SK-N-SH (cell line): Measurements from ENCODE around the gene TEX44. TPM values are rescaled to one million over a fixed set of nuclear protein-coding genes. Genes with fewer than 3 reads are reported as not detected.

ENCODE experiments used
- CTCF ChIA-PET: fragments of 300-600, 350-600 bp; formaldehyde crosslinking; extraction: SDS; loops from one replicate; lab custom pipeline; 2021; lab: Yijun Ruan, JAX
- POLR2A ChIA-PET: fragments of 350-600 bp; sonication (Branson Sonifier 250); formaldehyde crosslinking; extraction: SDS; loops from one replicate; lab custom pipeline; 2020; ENCODE audit warnings: antibody characterized with exemption, inconsistent platforms; lab: Yijun Ruan, JAX
- DNase-seq: peaks from one replicate; pipeline ENCODE4 v3.0.0; 2012
- H2AFZ ChIP-seq: fragments of 200-600 bp; sonication (generic); 2 replicates; pipeline ENCODE4 v1.8.1; 2016; ENCODE audit warnings: antibody characterized with exemption, mild to moderate bottlenecking, low read depth
- H3F3A ChIP-seq: fragments of 200-600 bp; sonication (generic); replicated peaks from 2 replicates; pipeline ENCODE3; 2016; ENCODE audit warnings: antibody characterized with exemption, mild to moderate bottlenecking; ENCODE audit not compliant: insufficient read depth
- H3K27ac ChIP-seq, 2 experiments: fragments of 200-500 bp in 1 of 2; fragments of 200-600 bp in 1 of 2; sonication (Bioruptor generic) in 1 of 2; sonication (generic), shearing (Covaris generic) in 1 of 2; 2 replicates each; pipeline versions ENCODE4 v1.5.1 to v1.6.1; 2014 to 2016; ENCODE audit warnings: low read depth in 2 of 2, inconsistent platforms in 1 of 2, low read length in 1 of 2, mild to moderate bottlenecking in 1 of 2, mixed read lengths in 1 of 2
- H3K27me3 ChIP-seq: fragments of 200-600 bp; sonication (generic), shearing (Covaris generic); 2 replicates; pipeline ENCODE4 v1.6.1; 2016; ENCODE audit warnings: mixed run types; ENCODE audit not compliant: insufficient read depth
- H3K36me3 ChIP-seq, 2 experiments: fragments of 200-500 bp in 1 of 2; fragments of 200-600 bp in 1 of 2; sonication (Bioruptor generic) in 1 of 2; sonication (generic) in 1 of 2; replicated peaks in 1 of 2; 2 replicates each; pipeline versions ENCODE3 to v1.5.1; 2014 to 2016; ENCODE audit warnings: low read length in 1 of 2, mild to moderate bottlenecking in 1 of 2; ENCODE audit not compliant: insufficient read depth in 2 of 2, control insufficient read depth in 1 of 2
- H3K4me1 ChIP-seq, 2 experiments: fragments of 200-500 bp in 1 of 2; fragments of 200-600 bp in 1 of 2; sonication (Bioruptor generic) in 1 of 2; sonication (generic), shearing (Covaris generic) in 1 of 2; 2 replicates each; pipeline versions ENCODE4 v1.5.1 to v1.6.1; 2014 to 2016; ENCODE audit warnings: low read depth in 1 of 2, low read length in 1 of 2, mixed run types in 1 of 2; ENCODE audit not compliant: insufficient read depth in 2 of 2, control insufficient read depth in 1 of 2
- H3K4me2 ChIP-seq: fragments of 200-600 bp; sonication (generic), shearing (Covaris generic); 2 replicates; pipeline ENCODE4 v1.6.1; 2017; ENCODE audit warnings: mixed run types
- H3K4me3 ChIP-seq, 2 experiments: fragments of 200-500 bp in 1 of 2; fragments of 200-600 bp in 1 of 2; sonication (Bioruptor generic) in 1 of 2; sonication (generic), shearing (Covaris generic) in 1 of 2; 2 replicates each; pipeline versions ENCODE4 v1.5.1 to v1.8.1; 2014 to 2016; ENCODE audit warnings: low read depth in 2 of 2, inconsistent platforms in 1 of 2, low read length in 1 of 2, mild to moderate bottlenecking in 1 of 2, mixed read lengths in 1 of 2, moderate library complexity in 1 of 2
- H3K79me2 ChIP-seq: fragments of 200-600 bp; sonication (generic); 2 replicates; pipeline ENCODE4 v1.8.1; 2017; ENCODE audit warnings: mild to moderate bottlenecking; ENCODE audit not compliant: insufficient read depth
- H3K9ac ChIP-seq: fragments of 200-600 bp; sonication (generic); 2 replicates; pipeline ENCODE4 v1.6.1; 2017; ENCODE audit warnings: mixed run types
- H3K9me2 ChIP-seq: fragments of 200-600 bp; sonication (generic); 2 replicates; pipeline ENCODE4 v1.6.1; 2017; ENCODE audit warnings: mixed run types
- H3K9me3 ChIP-seq: fragments of 200-600 bp; sonication (generic); 2 replicates; pipeline ENCODE4 v1.6.1; 2017; ENCODE audit warnings: mixed run types, mild to moderate bottlenecking, moderate library complexity
- H4K20me1 ChIP-seq: fragments of 200-600 bp; sonication (generic); 2 replicates; pipeline ENCODE4 v1.6.1; 2017; ENCODE audit warnings: mild to moderate bottlenecking, mixed run types; ENCODE audit not compliant: insufficient read depth
- CTCF ChIP-seq: fragments of 200-600 bp; sonication (generic); IDR thresholded peaks from 2 replicates; pipeline ENCODE4 v1.6.1; 2017; ENCODE audit warnings: antibody characterized with exemption, mild to moderate bottlenecking, moderate library complexity
- EP300 ChIP-seq, 2 experiments: IDR thresholded peaks; 2 replicates each; pipeline versions ENCODE4 v1.4.0 to v1.6.1; 2012; ENCODE audit warnings: borderline replicate concordance in 1 of 2, low read depth in 1 of 2, low read length in 1 of 2
- EZH2phosphoT487 ChIP-seq: fragments of 200-600 bp; sonication (generic); IDR thresholded peaks from 2 replicates; pipeline ENCODE4 v1.6.1; 2017; ENCODE audit warnings: low read depth, mixed run types, mild to moderate bottlenecking, antibody characterized with exemption, moderate library complexity, borderline replicate concordance
- FOXJ3 ChIP-seq: sonication (generic); formaldehyde crosslinking; IDR thresholded peaks from 2 replicates; pipeline ENCODE4 v1.5.1; 2020; ENCODE audit warnings: mild to moderate bottlenecking, missing genetic modification reagents
- FOXM1 ChIP-seq: IDR thresholded peaks from 2 replicates; pipeline ENCODE4 v1.4.0; 2012; ENCODE audit warnings: low read depth, mild to moderate bottlenecking
- JUND ChIP-seq: IDR thresholded peaks from 2 replicates; pipeline ENCODE4 v1.4.0; 2012
- MEF2A ChIP-seq: IDR thresholded peaks from 2 replicates; pipeline ENCODE4 v1.4.0; 2012; ENCODE audit warnings: low read depth, borderline replicate concordance
- POLR2AphosphoS5 ChIP-seq: IDR thresholded peaks from 2 replicates; pipeline ENCODE4 v1.6.1; 2012; ENCODE audit warnings: low read depth, low read length
- RAD21 ChIP-seq: IDR thresholded peaks from 2 replicates; pipeline ENCODE4 v1.6.1; 2012; ENCODE audit warnings: mild to moderate bottlenecking, low read length
- RCOR1 ChIP-seq: fragments of 150-350 bp; IDR thresholded peaks from 2 replicates; pipeline ENCODE4 v1.6.1; 2017; ENCODE audit warnings: antibody characterized with exemption, low read length
- SMC3 ChIP-seq: IDR thresholded peaks from 2 replicates; pipeline ENCODE4 v1.6.1; 2012; ENCODE audit warnings: low read depth, low read length, improper control_type of control experiment
- TAF1 ChIP-seq: IDR thresholded peaks from 2 replicates; pipeline ENCODE4 v1.6.1; 2012; ENCODE audit warnings: low read depth, mild to moderate bottlenecking, low read length, moderate library complexity, borderline replicate concordance
- YY1 ChIP-seq: IDR thresholded peaks from 2 replicates; pipeline ENCODE4 v1.4.0; 2012; ENCODE audit warnings: low read depth, mild to moderate bottlenecking
- WGBS: methylation state at CpG from one replicate; pipeline ENCODE4 v1.1.6; 2017; ENCODE audit warnings: low lambda C conversion rate; 5-methylcytosine and 5-hydroxymethylcytosine counted together
- polyA plus RNA-seq, 3 experiments: library from polyadenylated mRNA; depleted of rRNA; stranded (reverse); fragments of >200 nt; gene quantifications; 2 replicates each; pipeline ENCODE4 v1.2.3, GENCODE V29; 2012
- TF ChIP-seq, protein P1 (sequence below): IDR thresholded peaks from 2 replicates; pipeline ENCODE4 v1.4.0; 2012; ENCODE audit warnings: low read depth, borderline replicate concordance
- TF ChIP-seq, protein P2 (sequence below): fragments of 150-350 bp; IDR thresholded peaks from 2 replicates; pipeline ENCODE4 v1.6.1; 2016; ENCODE audit warnings: mild to moderate bottlenecking, low read depth, low read length
- TF ChIP-seq, protein P3 (sequence below): IDR thresholded peaks from 2 replicates; pipeline ENCODE4 v1.4.0; 2012; ENCODE audit warnings: low read depth, borderline replicate concordance

Gene TEX44
- polyA plus RNA-seq, 1 of the 3 experiments (the other 2 are of a cell fraction): not detected

DNA sequence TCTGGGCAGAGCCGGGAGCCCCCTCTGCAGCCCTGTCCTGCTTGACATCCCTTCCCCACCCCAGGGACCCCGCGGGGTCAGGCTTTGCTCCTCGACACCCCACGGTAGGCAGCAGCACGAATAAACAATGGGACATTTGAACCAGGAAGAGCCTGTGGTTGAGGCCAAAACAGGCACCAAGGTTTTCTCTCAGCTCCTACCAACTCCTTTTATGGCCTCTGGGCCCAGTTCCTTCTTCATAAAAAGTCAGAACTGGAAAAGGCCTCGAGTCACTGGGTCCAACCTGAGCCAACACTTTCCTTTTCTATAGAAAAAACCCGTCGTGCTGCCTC is 20.6 kb downstream of the TEX44 start:
- POLR2A ChIA-PET: interaction anchor here (1.2 to 1.8 kb wide), 4 partner anchors 9 to 149 kb away, joined by 6 to 14 read pairs (median 8); partner anchors contain the start of genes NCL and PTMA

More for the DNA sequence above, 20.6 kb downstream of the TEX44 start:
- Histone ChIP-seq H4K20me1 (no peaks in the 10 kb centered on the region), H3F3A (peaks cover 11% of the 10 kb centered on the region), H3K9ac (peak overlapping the region; percentile 56; the same call in 1 of the 2 replicates), H3K27me3 (no peaks in the 10 kb centered on the region), H3K4me3 (no peak overlapping the region), H2AFZ (peak overlapping the region; percentile 90; the same call in 1 of the 2 replicates), H3K9me3 (no peaks in the 10 kb centered on the region), H3K4me2 (0 out of 2 replicates have a peak overlapping the region, but pooled peaks have one; percentile 71), H3K79me2 (no peaks in the 10 kb centered on the region), H3K36me3 (no peaks in the 10 kb centered on the region), H3K9me2 (no peaks in the 10 kb centered on the region), H3K4me1 (peaks cover 24 to 26% of the 10 kb centered on the region in 2 experiments; a peak in 3 of 4 replicates), H3K27ac (no peak overlapping the region; a peak in 1 of 4 replicates)
- TF ChIP-seq FOXJ3 (CRISPR knock-in tag): no peak
- TF ChIP-seq EZH2phosphoT487: no peak
- no peak for TF ChIP-seq RAD21
- no peak for TF ChIP-seq FOXM1
- TF ChIP-seq JUND: no peak
- TF ChIP-seq, protein P1, sequence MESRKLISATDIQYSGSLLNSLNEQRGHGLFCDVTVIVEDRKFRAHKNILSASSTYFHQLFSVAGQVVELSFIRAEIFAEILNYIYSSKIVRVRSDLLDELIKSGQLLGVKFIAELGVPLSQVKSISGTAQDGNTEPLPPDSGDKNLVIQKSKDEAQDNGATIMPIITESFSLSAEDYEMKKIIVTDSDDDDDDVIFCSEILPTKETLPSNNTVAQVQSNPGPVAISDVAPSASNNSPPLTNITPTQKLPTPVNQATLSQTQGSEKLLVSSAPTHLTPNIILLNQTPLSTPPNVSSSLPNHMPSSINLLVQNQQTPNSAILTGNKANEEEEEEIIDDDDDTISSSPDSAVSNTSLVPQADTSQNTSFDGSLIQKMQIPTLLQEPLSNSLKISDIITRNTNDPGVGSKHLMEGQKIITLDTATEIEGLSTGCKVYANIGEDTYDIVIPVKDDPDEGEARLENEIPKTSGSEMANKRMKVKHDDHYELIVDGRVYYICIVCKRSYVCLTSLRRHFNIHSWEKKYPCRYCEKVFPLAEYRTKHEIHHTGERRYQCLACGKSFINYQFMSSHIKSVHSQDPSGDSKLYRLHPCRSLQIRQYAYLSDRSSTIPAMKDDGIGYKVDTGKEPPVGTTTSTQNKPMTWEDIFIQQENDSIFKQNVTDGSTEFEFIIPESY: no peak
- no peak for TF ChIP-seq EP300 (IDR thresholded peaks at IDR 0.05; ENCODE audit: borderline replicate concordance in 1 of 2, low read depth in 1 of 2, low read length in 1 of 2)
- TF ChIP-seq, protein P2, sequence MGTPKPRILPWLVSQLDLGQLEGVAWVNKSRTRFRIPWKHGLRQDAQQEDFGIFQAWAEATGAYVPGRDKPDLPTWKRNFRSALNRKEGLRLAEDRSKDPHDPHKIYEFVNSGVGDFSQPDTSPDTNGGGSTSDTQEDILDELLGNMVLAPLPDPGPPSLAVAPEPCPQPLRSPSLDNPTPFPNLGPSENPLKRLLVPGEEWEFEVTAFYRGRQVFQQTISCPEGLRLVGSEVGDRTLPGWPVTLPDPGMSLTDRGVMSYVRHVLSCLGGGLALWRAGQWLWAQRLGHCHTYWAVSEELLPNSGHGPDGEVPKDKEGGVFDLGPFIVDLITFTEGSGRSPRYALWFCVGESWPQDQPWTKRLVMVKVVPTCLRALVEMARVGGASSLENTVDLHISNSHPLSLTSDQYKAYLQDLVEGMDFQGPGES: no peak
- no peak for TF ChIP-seq YY1
- no peak for TF ChIP-seq SMC3
- TF ChIP-seq, protein P3, sequence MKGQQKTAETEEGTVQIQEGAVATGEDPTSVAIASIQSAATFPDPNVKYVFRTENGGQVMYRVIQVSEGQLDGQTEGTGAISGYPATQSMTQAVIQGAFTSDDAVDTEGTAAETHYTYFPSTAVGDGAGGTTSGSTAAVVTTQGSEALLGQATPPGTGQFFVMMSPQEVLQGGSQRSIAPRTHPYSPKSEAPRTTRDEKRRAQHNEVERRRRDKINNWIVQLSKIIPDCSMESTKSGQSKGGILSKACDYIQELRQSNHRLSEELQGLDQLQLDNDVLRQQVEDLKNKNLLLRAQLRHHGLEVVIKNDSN: no peak
- no peak for TF ChIP-seq MEF2A
- TF ChIP-seq TAF1: no peak
- no peak for TF ChIP-seq RCOR1
- no peak for TF ChIP-seq POLR2AphosphoS5
- no peak for TF ChIP-seq CTCF
- CTCF ChIA-PET: interaction anchor here (0.7 to 11.6 kb wide), 21 partner anchors 8 to 145 kb away, joined by 3 to 256 read pairs (median 7); partner anchors contain the start of genes PTMA and TEX44
- WGBS: 69% methylated on average over 7 of the region's 9 CpGs
- no peak for DNase-seq
